Amniotic stem cell (primary cell): Measurements from ENCODE around the gene ARHGAP42.
"Not testable (repeated sequence)": the region's sequence is repeated elsewhere in the genome, so short reads cannot be mapped to it uniquely, and the experiment has no call there.

Experiments used
- DNase-seq: peaks from one replicate; lab custom pipeline; 2025; lab: John Stamatoyannopoulos, UW

The ARHGAP42 gene

DNA sequence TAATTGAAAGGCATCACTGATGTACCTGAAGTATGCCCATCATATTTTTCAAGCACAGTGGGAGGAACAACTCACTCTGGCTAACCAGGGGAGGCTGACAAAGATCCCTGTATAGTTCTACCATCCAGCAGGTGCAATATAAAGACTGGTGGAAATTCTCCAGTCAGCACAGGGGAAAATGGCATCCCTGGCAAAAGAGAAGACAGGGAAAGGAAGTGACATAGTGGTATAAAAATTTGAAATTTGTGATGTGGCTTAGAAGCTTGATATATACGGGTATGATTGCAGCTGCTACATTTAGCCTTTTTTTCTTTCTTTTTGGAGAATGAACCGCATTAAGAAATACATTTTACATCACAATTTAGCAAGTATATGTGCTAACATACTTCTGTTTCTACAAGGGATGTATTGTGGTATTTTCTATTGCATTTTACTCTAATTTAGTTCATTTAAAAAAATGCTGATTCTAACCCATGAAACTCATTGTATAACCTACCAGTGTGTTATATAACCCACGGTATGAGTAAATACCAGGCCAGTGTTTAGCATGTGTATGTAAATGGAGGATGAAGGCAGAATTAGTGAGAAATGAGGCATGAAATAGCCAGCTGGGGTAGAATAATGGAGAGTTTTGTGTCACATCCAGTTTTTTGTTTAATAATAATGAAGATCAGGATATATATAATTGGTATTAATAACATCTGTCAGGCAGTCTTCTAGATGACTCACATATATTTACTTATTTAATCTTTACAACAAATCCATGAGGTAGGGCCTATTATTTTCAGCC lies 186.1 kb downstream of the ARHGAP42 start:
- DNase-seq, result no peak

DNA sequence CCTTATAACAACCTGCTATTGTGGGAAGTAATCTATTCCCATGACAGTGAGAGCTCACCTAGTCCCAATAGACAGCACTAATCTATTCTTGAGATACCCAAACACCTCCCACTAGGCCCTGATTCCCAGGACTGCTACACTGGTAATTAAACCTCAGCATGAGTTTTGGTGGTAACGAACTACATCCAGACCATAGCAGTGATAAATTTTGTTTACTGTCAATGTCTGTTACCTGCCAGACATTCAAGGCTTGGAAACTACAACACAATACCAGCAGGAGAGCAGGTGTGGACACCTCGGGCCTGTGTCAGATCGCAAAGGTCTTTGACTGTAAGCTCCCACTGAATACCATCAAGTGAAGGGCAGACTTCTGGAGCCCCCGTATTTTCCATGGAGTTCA lies 187.1 kb downstream of the ARHGAP42 start:
- DNase-seq, result no peak

DNA sequence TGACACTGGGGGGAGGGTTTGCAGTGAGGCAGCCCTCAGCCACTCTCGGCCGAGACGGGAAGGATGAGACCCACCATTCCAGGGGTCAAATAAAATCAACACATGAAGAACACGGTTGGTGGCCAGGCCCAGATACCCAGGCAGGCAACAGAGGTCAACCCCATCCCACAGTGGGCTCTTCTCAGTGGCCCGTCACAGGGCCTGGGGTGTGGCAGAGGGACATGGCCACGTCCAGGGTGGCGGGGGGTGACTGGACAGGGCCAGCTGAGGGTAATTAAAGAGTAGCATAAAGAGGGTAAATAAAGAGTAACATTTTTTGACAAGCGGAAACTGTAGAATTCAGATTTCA lies 188.4 kb downstream of the ARHGAP42 start:
- no peak for DNase-seq

DNA sequence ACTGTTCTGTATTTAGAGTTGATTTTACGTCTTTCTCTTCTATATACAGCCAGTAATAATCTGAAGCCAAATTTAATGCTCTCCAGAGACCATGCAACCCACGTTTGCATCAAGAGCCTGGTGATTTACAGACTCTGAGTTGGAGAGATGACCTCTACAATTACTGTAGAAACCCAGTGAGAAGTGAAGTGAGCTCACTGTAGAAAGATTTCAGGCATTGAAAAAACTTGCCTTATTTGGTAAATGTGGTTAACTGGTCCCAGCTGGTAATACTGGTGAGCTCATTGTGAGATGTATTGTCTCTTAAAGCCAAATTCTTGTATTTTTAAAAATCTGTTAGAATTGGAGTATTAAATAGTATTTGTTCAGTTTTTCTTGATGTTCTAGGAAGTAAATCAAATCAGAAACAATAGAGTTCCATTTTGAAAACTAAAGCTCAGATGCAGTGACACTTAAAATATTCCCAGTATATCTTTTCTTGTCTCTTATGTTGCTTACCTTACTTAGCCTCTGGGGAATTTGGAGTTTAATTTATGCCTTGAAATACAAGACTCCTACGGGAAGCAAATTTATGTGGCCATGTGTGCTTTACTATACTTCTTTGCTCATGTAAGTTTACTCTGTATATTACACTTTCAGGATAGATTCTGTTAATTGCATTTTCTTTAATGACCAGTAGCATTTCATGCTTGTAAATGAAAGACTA lies 189.9 kb downstream of the ARHGAP42 start:
- DNase-seq, result peak; percentile 74

DNA sequence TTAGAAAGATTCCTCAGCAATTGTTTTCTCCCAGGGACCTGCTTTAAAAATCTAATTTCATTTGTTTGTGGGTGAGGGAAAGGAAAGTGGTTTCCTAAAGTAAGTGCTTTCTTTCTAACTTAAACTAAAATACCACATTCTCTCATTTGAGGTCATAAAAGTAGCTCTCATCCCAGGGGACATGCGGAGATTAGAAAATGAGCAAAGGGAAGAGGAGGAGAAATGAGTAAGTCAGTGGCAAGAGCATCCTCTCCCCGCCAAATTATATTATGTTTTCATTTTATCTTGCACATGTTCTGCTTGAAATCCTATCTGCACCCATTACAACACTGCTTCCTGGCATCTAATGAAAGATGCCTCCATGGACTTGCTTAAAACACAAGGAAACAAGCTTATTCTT lies 191.4 kb downstream of the ARHGAP42 start:
- DNase-seq, result no peak

DNA sequence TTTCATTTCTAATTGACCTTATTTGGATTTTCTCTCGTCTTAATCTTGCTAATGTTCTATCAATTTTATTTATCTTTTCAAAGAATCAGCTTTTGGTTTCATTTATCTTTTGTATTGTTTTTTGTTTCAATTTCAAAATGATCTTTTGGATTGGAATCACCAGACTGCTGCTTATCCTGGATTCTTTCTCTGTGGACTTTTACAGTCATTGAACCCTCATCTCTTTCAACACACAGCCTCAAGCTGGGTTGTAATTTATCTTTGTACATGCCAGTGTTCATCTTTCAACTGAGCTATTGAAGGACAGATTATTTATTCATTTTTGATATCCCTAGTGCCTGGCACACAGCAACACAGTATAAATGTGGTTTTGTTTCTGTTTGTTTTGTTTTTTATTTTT lies 195.9 kb downstream of the ARHGAP42 start:
- no peak for DNase-seq

DNA sequence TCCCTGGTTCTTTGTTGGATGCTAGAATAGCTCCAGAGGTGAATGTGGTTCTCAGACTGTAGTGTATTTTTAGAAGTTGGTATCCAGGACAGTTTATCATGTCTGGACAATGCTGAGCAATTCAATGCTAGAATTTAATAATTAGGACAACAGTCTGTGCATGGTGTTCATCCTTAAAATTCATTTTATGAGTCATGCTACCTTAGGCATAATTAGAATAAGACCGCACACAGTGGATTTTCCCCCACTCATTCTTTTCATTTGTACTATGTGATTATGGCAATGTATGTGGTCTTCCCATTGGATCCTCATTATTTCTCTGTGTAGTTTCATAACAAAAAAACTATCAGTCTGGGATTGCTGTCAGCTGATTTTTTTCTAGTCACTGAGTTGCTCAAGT lies 196.7 kb downstream of the ARHGAP42 start:
- DNase-seq, result no peak

DNA sequence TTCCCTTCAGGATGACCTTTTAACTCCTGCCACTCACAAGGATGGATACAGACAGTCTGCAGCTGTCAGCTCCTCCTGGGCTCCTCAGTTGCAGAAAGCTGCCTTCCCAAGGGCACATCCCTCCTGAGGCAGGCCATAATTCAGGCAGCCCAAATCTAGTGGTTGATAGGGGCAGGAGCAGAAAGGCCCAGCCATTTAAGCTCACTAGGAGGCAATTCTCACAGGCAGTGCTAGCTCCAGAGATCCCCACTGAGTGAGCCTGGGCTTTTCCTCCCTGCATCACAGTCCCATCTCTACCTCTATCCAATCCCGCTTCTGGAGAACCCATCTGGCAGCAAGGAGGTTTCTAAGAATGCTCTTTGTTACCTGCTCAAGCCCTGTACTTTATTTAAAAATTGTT lies 200.6 kb downstream of the ARHGAP42 start:
- DNase-seq, result no peak

DNA sequence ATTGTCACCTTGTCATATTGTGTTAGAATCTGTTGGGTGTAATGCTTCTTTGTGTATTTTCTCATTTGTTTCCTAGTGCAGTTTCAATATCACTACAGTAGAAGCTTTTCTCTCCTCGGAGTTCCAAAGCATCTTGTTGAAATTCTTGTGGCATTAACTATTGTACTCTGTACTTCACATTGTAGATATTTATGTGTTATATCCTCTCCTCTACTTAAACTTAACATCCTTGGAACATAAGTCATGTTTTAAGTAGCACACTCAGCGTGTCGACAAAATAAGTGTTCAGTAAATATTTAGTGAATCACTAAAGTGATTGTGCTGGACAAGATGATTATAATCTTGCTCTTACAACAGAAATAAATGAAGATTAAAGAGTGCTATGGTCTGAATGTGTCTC lies 201.7 kb downstream of the ARHGAP42 start:
- no peak for DNase-seq

DNA sequence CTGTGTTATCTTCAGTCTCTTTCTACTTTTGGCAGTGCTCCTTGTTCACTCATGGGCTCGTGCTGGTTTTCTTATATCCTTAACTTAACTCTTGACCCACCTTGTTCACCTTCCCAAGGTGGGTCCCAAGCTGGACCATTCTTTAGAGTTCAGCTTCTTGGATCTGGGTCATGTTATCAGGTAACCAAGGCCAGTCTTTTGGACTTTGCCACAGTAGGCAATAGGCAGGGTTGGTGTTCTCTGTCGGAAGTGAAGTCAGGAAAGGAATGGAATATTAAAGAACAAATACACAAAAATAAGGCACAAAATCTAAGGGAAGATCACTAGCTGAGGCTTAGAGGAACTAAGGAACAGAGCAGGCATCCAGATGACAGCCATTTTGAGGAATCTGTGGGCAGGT lies 202.7 kb downstream of the ARHGAP42 start:
- DNase-seq, result no peak

DNA sequence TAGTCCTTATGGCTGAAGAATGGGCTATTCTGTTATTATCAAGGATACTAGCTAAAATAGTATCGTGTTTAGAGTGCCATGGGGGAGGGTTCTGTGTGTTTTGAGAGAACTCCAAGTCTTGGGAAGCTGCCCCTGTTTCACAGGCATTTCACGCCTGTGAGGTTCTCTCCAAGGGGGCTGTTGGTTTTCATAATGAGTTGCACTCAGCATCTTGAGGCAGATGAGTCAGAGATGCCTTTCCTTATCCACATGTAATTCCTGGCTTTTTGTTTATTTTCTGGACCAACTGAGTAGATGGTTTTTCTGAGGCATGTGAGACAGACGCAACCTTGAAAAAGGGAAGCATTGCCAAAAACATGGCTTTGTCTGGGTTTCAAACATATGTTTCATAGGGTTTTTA lies 203.7 kb downstream of the ARHGAP42 start:
- DNase-seq, result peak; percentile 41

DNA sequence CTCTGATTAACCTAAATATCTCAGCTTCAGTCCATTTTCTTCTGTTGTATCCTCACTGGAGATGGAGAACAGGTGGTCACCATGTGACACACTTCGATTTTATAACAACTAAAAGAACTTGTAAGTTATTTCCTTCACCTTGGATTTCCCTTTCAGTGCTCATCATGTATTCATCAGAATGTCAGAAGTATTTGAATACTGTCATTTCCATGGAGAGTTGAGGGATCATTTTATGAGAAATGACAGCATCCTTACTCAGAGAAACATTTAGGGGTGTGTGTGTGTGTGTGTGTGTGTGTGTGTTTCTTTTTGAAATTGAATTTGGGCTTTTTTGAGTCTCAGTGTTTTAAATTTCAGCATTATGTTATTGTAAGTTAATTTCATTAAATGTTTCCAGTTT lies 205.8 kb downstream of the ARHGAP42 start:
- DNase-seq, result no peak

DNA sequence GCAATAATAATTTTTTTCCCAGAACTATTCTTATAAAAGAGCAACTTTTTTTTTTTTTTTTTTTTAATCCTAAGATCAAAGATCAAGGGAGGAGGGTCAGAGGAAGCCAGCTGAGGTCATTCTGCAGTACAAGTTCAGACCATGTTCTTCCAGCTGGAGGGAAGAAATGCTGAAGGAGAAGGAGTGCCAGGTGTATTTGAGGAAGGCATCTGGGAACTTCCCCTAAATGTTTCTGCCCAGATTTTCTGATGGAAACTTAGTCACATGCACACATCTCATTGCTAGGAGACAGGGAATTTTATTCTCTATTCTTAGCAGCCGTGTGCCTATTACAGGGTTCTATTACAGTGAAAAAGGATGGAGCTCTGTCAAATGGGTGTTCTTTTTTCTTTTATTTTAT lies 208.4 kb downstream of the ARHGAP42 start:
- DNase-seq, result no peak

DNA sequence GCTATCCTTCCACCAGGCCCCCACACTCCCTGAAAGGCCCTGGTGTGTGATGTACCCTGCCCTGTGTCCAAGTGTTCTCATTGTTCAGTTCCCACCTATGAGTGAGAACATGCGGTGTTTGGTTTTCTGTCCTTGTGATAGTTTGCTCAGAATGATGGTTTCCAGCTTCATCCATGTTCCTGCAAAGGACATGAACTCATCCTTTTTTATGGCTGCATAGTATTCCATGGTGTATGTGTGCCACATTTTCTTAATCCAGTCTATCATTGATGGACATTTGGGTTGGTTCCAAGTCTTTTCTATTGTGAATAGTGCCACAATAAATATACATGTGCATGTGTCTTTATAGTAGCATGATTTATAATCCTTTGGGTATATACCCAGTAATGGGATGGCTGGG lies 208.9 kb downstream of the ARHGAP42 start:
- not testable (repeated sequence) for DNase-seq

DNA sequence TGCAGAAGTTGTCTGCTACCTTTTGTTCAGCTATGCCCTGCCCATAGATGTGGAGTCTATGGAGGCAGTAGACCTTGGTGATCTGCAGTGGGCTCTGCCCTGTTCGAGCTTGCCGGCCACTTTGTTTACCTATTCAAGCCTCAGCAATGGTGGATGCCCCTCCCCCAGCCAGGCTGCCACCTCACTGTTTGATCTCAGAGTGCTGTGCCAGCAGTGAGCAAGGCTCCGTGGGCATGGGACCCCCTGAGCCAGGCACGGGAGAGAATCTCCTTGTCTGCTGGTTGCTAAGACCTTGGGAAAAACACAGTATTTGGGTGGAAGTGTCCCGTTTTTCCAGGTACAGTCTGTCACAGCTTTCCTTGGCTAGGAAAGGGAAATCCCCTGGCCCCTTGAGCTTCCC lies 214.4 kb downstream of the ARHGAP42 start:
- not testable (repeated sequence) for DNase-seq

DNA sequence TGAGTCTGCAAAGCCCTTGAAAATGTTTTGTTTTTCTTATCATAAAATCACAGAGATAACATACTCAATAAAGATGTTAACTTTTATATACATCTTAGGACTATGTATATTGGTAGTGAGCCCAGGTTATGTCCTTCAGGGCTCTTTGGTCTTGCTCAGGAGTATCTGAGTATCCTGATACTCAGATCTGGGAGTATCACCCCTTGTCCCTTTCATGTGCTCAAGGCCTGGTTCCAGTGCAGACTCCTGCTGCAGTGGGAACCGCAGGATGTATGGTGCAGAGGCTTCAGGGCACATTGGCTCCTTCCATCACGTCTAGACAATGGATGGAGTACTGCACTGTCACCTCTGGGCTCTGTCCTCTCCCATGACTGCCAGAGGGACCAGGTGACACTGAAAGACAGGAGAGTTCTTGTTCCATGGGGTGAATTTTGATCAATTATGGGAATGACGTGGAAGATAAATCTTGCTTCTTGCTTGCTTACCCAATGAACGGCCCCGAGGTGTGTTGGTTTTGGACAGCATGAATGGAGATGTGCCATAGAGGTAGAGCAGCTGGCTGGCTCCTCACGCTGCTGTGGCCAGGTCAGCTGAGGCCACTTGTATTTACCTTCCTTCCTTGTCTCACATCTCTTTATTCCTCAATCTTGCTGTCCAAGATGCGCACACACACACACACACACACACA lies 215.5 kb downstream of the ARHGAP42 start:
- no peak for DNase-seq

DNA sequence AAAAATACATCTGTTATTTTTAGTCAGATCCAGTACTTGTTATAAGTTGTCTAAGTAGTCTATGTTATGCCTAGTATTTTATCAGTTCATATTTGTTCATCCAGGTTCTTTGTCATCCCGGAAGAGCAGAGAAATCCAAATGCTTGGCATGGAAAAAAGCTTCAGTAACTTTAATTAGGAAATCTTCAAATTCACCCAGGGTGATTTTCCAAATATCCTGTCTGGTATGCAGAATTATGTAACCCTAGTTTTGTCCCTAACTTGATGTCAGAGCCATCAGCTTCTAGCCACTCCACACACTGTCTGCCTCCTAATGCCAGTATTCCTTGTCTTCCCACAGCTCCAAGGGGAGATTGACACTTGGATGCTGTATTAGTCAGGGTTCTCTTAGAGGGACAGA lies 216.2 kb downstream of the ARHGAP42 start:
- no peak for DNase-seq

DNA sequence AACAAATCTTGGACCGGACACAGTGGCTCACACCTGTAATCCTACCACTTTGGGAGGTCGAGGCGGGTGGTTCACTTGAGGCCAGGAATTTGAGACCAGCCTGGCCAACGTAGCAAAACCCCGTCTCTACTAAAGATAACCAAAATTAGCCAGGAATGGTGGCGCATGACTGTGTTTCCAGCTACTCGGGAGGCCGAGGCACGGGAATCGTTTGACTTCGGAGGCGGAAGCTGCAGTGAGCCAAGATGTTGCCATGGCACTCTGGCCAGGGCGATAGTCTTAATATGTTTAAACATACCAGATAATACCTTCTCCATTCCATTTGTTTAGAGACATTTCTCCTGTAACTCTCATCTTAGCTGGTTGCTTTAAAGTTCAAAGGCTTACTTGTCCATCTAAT lies 218.6 kb downstream of the ARHGAP42 start:
- DNase-seq, result no peak

DNA sequence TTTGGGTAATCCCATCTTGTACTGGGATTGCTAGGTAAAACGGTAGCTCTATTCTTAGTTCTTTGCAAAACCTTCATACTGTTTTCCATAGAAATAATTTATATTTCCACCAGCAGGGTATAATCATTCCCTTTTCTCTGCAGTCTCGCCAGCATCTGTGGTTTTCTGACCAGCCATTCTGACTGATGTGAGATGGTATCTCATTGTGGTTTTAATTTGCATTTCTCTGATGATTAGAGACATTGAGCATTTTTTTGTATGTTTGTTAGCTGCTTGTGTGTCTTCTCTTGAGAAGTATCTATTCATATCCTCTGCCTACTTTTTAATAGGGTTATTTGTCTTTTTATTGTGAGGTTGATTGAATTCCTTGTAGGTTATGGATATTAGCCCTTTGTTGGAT lies 221.7 kb downstream of the ARHGAP42 start:
- no peak for DNase-seq

DNA sequence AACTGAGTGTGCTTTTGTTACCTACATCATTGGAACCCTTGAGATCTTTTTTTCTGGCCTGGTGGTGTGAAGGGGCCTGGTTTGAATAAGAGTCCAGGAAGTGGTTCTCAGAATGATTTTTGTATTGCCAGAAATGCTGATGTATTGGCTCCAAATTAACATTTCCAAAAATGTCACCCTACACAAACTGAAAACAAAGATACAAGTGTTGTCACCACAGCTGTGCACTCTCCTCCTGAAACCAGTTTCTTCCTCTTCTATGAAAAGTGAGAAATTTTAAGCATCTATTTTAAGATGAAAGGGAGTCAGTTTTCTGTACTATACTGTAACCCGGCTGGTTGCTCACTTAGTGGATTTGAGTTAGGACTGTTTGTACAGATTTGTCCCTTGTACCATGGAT lies 223.7 kb downstream of the ARHGAP42 start:
- DNase-seq, result no peak

DNA sequence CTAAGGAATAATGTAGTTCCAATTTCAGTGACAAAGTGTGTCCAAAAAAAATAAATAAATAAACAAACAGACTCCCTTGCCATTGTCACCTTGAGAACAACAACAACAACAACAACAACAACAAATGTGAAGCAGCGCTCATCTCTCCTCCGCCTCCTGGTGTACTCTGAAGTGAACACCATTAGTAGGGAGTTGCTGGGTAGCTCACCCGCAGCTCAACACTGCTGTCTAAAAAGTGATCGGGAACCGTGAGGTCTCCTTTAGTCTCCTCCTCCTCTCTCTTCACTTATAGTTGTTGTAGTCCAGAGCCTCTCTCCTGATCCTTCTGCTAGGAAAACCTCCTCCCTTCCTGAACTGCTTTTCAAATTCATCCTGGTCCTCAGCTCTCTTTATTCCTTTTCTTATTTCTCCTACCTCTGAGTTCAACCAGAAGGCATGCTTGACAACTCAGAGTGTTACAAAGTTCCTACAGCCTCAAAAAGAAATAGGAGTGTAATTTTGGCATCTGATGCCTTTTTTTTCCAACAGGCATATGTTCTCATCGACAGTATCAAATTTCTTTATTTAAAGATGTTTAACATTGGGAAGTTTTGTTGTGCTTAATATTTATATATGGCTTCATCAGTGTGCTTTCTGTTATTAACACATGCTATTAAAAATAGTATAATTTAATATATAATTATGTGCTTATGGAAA lies 227.5 kb downstream of the ARHGAP42 start:
- no peak for DNase-seq
